Body of pancreas (tissue), 4 donors: ENCODE measurements around the gene CDR2. TPM values are rescaled to one million over a fixed set of nuclear protein-coding genes. Genes with fewer than 3 reads are reported as not detected.

Experiments
- ATAC-seq: fragments of 150-250 bp; one replicate; pipeline ENCODE4 v1.9.1; 2016
- DNase-seq, 4 donors: peaks; one replicate each; pipeline ENCODE4 v3.0.0-alpha.2; 2019
- H3K27ac ChIP-seq, 4 donors: fragments of 200-600 bp; sonication (generic); 1 replicate in 3 of 4; 2 replicates in 1 of 4; pipeline versions ENCODE4 v1.5.1 to v1.6.1; 2016 to 2019; ENCODE audit warnings: mild to moderate bottlenecking in 1 of 4, mixed read lengths in 1 of 4, moderate library complexity in 1 of 4
- H3K27me3 ChIP-seq, 2 donors: fragments of 200-600 bp; sonication (generic); one replicate each; pipeline ENCODE4 v1.6.0; 2016; ENCODE audit warnings: mild to moderate bottlenecking in 1 of 2
- H3K36me3 ChIP-seq, 2 donors: fragments of 200-600 bp; sonication (generic); replicated peaks in 1 of 2; 2 replicates each; pipeline ENCODE4 v1.5.1; 2016; ENCODE audit warnings: low read depth in 2 of 2; ENCODE audit not compliant: insufficient read depth in 1 of 2
- H3K4me1 ChIP-seq: fragments of 200-600 bp; sonication (generic); one replicate; pipeline ENCODE4 v1.6.0; 2016
- H3K4me3 ChIP-seq, 2 donors: fragments of 200-600 bp; sonication (generic); 1 replicate in 1 of 2; 2 replicates in 1 of 2; pipeline ENCODE4 v1.5.1; 2016 to 2019
- H3K9me3 ChIP-seq, 3 donors: fragments of 200-600 bp; sonication (generic); 1 replicate in 2 of 3; 2 replicates in 1 of 3; pipeline ENCODE4 v1.5.1; 2016
- CTCF ChIP-seq, 7 experiments: fragments of 450-650 bp in 4 of 7; fragments of 200-600 bp in 3 of 7; sonication (generic) in 3 of 7; IDR thresholded peaks; one replicate each; pipeline ENCODE4 v1.5.1; 2016 to 2019; ENCODE audit warnings: antibody characterized with exemption in 7 of 7
- POLR2A ChIP-seq, 3 donors: fragments of 450-650 bp; IDR thresholded peaks; one replicate each; pipeline ENCODE4 v1.6.1; 2016; ENCODE audit warnings: antibody characterized with exemption in 3 of 3, mild to moderate bottlenecking in 2 of 3
- WGBS, 2 donors: methylation state at CpG; one replicate each; pipeline ENCODE4 v1.1.5; 2017; 5-methylcytosine and 5-hydroxymethylcytosine counted together
- intact Hi-C: fragments of 100-400 bp; cut with DNase I; formaldehyde crosslinking; loops from one replicate; pipeline ENCODE4 v1.15.1; 2023
- total RNA-seq, 2 donors: library from RNA; depleted of rRNA; stranded (reverse); fragments of >200 nt; gene quantifications; one replicate each; pipeline ENCODE4 v1.1.0, GENCODE V29; 2016

CDR2 gene
- total RNA-seq, 2 donors from 2014 or later, result 15.8 to 16.8 TPM

DNA sequence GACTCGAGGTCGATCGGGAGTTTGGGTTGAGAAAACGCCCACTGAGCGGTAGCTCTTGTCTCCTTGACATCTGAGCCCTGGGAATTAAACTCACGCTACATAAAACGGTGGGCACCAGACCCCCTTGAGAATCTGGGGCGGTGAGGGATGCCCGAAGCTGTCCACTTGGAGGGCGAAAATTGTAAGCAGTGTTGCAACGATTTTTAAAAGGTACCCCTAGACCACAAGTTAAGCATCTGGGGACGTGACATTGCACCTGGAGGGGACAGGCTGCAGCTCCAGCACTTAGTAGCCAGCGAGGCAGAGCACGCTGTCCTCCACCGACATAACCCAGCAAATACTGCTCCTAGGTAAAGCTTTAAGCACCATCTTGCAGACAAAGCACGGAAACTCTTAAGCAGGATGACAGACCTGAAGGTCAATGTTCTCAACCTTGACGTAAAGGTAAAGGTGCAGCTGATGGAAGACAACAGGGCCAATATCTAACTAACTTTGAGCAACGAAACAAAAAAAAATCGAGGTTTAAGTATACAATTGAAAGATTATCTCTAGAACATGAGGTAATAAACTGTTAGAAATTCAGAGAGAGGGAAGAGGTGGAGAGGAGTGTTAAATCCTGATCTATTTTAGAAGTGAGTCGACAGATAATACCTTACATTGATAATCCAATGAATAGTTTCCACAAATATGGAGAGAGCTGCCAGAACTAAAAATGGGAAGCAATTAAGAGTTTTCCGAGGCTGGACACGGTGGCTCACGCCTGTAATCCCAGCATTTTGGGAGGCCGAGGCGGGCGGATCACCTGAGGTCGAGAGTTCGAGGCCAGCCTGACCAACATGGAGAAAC, 921 bp upstream of the CDR2 start:
- ATAC-seq (no peak), DNase-seq (peak in 2 of 4 donors; percentile 12 to 15)
- peaks cover 38% of the 10 kb centered on the region for H3K4me1 ChIP-seq
- intact Hi-C loops, result no loop called here
- H3K27ac ChIP-seq, result peak overlapping the region in 3 of 4 donors; percentile 42 to 91 (median 87)
- H3K4me3 ChIP-seq, result peak overlapping the region; percentile 25 to 92
- TF ChIP-seq CTCF (IDR thresholded peaks at IDR 0.05), result no peak
- no peak for TF ChIP-seq POLR2A (IDR thresholded peaks at IDR 0.05)
- no peaks in the 10 kb centered on the region for H3K9me3 ChIP-seq
- WGBS, 2 donors, result 32 to 40% methylated on average over 22 to 28 of the region's 28 CpGs
- H3K36me3 ChIP-seq, result no peaks in the 10 kb centered on the region
- H3K27me3 ChIP-seq, result no peaks in the 10 kb centered on the region

- Histone ChIP-seq H3K4me3 (peak overlapping the region; percentile 60 to 92), H3K9me3 (no peaks in the 10 kb centered on the region), H3K27ac (peak overlapping the region; percentile 81 to 91 (median 84)), H3K27me3 (no peaks in the 10 kb centered on the region), H3K36me3 (no peaks in the 10 kb centered on the region), H3K4me1 (peaks cover 53% of the 10 kb centered on the region)
- peak; percentile 53 to 75 (median 68) for DNase-seq
- ATAC-seq, result peak; percentile 45
- TF ChIP-seq CTCF (IDR thresholded peaks at IDR 0.05) (no peak), POLR2A (IDR thresholded peaks at IDR 0.05) (peak in 1 of 3 donors; percentile 33)
- WGBS, 2 donors, result 1 to 27% methylated on average over 4 to 51 of the region's 51 CpGs
- intact Hi-C loops, result no loop called here
Measured at GRCh38 chr16:22373662-22374310, 633 bp downstream of the CDR2 start.

GRCh38 chr16:22372882-22373661, 1.3 kb downstream of the CDR2 start:
- H3K27ac ChIP-seq, result peak overlapping the region; percentile 81 to 91 (median 84)
- 27 to 31% methylated on average over 14 of the region's 14 CpGs for WGBS, 2 donors
- DNase-seq, result no peak
- H3K27me3 ChIP-seq, result no peaks in the 10 kb centered on the region
- peak overlapping the region; percentile 60 to 92 for H3K4me3 ChIP-seq
- H3K4me1 ChIP-seq, result peaks cover 60% of the 10 kb centered on the region
- ATAC-seq, result no peak
- H3K9me3 ChIP-seq, result no peaks in the 10 kb centered on the region
- no peaks in the 10 kb centered on the region for H3K36me3 ChIP-seq
- intact Hi-C loops, result no loop called here
- no peak for TF ChIP-seq CTCF (IDR thresholded peaks at IDR 0.05)
- TF ChIP-seq POLR2A (IDR thresholded peaks at IDR 0.05), result no peak

DNA sequence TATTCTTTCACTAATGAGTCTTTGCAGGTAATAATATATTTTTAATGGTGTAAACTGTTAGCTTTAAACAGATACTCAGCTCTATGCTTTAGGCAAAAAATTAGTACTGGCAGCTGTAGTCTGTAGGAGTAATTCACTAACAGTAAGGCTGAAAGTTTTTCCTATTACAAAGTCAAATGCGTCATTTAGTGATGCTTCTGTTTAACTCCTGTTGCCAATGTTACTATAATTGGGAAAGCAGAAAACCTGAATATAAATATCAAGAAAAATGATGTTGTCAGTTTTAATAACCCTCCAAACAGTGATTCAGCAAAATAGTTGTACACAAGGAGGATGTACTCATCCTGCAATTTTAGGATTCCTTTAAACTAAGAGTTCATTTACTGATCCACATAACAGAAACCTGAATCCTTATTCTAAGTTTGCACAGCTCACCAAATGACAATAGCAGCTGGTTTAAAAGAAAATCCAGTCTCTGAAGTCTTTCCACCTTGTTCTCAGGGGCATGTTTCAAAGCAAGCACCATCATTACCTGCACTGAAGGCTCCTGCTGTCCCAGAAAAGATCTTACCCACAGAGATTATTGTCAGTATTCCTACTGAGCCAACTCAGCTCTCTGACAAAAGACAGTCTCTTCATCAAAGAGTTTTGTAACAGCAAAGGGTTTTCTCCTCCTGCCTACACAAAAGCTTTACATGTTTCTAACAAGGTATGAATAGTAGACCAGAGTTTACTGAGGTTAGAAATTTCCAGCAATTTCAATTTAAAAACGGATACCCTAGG, 4.2 kb downstream of the CDR2 start:
- Histone ChIP-seq H3K27ac (peak overlapping the region in 3 of 4 donors; percentile 13 to 63 (median 57)), H3K4me3 (no peak overlapping the region), H3K9me3 (no peaks in the 10 kb centered on the region), H3K27me3 (no peaks in the 10 kb centered on the region), H3K36me3 (no peaks in the 10 kb centered on the region), H3K4me1 (peaks cover 69% of the 10 kb centered on the region)
- intact Hi-C loops, result no loop called here
- DNase-seq (no peak), ATAC-seq (no peak)
- 71 to 73% methylated on average over 2 of the region's 2 CpGs for WGBS, 2 donors
- TF ChIP-seq CTCF (IDR thresholded peaks at IDR 0.05) (no peak), POLR2A (IDR thresholded peaks at IDR 0.05) (no peak)
